IMR-90 (cell line): ENCODE data around the gene C12orf60. TPM values are rescaled to one million over a fixed set of nuclear protein-coding genes. Genes with fewer than 3 reads are reported as not detected.

Experiments
- ATAC-seq: fragments of 200-7000 bp; cut with Tn5 transposase; 2 replicates; pipeline ENCODE4 v1.9.1; 2020; ENCODE audit warnings: low read depth, mild to moderate bottlenecking, moderate library complexity
- BruUV-seq: library from RNA; stranded (reverse); fragments of 400-500 nt; replicated peaks from 2 replicates; lab custom pipeline; 2021; lab: Mats Ljungman, UMichigan
- CTCF ChIA-PET: fragments of 300-600 bp; formaldehyde crosslinking; extraction: SDS; loops from one replicate; lab custom pipeline; 2021; ENCODE audit warnings: antibody characterized with exemption; lab: Yijun Ruan, JAX
- POLR2A ChIA-PET: fragments of 300-600 bp; sonication (Branson Sonifier 250); formaldehyde crosslinking; loops from one replicate; lab custom pipeline; 2022; ENCODE audit warnings: antibody characterized with exemption; ENCODE audit not compliant: unreplicated experiment; lab: Charles Lee
- DNase-seq: peaks from one replicate; pipeline ENCODE4 v3.0.0; 2013
- H2AFZ ChIP-seq: replicated peaks from 2 replicates; pipeline ENCODE3; 2013; ENCODE audit warnings: low read length, mild to moderate bottlenecking; ENCODE audit not compliant: poor library complexity
- H2AK5ac ChIP-seq: 2 replicates; pipeline ENCODE4 v1.6.1; 2013; ENCODE audit warnings: low read depth, low read length, inconsistent platforms
- H2AK9ac ChIP-seq: replicated peaks from 2 replicates; pipeline ENCODE3; 2013; ENCODE audit warnings: mild to moderate bottlenecking, low read depth, low read length, moderate library complexity; ENCODE audit not compliant: poor library complexity
- H2BK120ac ChIP-seq: 2 replicates; pipeline ENCODE4 v1.6.1; 2013; ENCODE audit warnings: low read depth, low read length, inconsistent platforms
- H2BK15ac ChIP-seq: 3 replicates; pipeline ENCODE4 v1.6.1; 2013; ENCODE audit warnings: low read depth, low read length, inconsistent platforms
- H2BK20ac ChIP-seq: 2 replicates; pipeline ENCODE4 v1.6.1; 2013; ENCODE audit warnings: low read depth, mild to moderate bottlenecking, inconsistent platforms, low read length, moderate library complexity
- H2BK5ac ChIP-seq: 2 replicates; pipeline ENCODE4 v1.6.1; 2013; ENCODE audit warnings: mild to moderate bottlenecking, low read depth, low read length, inconsistent platforms; ENCODE audit not compliant: poor library complexity, severe bottlenecking
- H3K14ac ChIP-seq: replicated peaks from 2 replicates; pipeline ENCODE4 v1.6.1; 2013; ENCODE audit warnings: low read depth, low read length, inconsistent platforms
- H3K18ac ChIP-seq: 2 replicates; pipeline ENCODE4 v1.6.1; 2013; ENCODE audit warnings: low read depth, low read length, control low read depth
- H3K23ac ChIP-seq: 2 replicates; pipeline ENCODE4 v1.6.1; 2013; ENCODE audit warnings: low read depth, low read length, inconsistent platforms
- H3K27ac ChIP-seq: 2 replicates; pipeline ENCODE4 v1.5.1; 2013; ENCODE audit warnings: mild to moderate bottlenecking, control low read depth, low read length; ENCODE audit not compliant: insufficient read depth
- H3K27me3 ChIP-seq: 2 replicates; pipeline ENCODE4 v1.6.1; 2013; ENCODE audit warnings: low read length; ENCODE audit not compliant: control insufficient read depth, insufficient read depth
- H3K36me3 ChIP-seq: 2 replicates; pipeline ENCODE4 v1.6.1; 2013; ENCODE audit warnings: low read length, mixed read lengths; ENCODE audit not compliant: control insufficient read depth, insufficient read depth
- H3K4ac ChIP-seq: 2 replicates; pipeline ENCODE4 v1.6.1; 2013; ENCODE audit warnings: low read depth, low read length, inconsistent platforms
- H3K4me1 ChIP-seq: 2 replicates; pipeline ENCODE4 v1.6.1; 2013; ENCODE audit warnings: low read length, mixed read lengths; ENCODE audit not compliant: control insufficient read depth, insufficient read depth
- H3K4me2 ChIP-seq: 2 replicates; pipeline ENCODE4 v1.6.1; 2013; ENCODE audit warnings: low read depth, mild to moderate bottlenecking, control low read depth, low read length, moderate library complexity
- H3K4me3 ChIP-seq: 2 replicates; pipeline ENCODE4 v1.5.1; 2013; ENCODE audit warnings: low read depth, mild to moderate bottlenecking, control low read depth, low read length, moderate library complexity; ENCODE audit not compliant: insufficient read depth
- H3K56ac ChIP-seq: 2 replicates; pipeline ENCODE4 v1.6.1; 2013; ENCODE audit warnings: low read length, inconsistent platforms; ENCODE audit not compliant: insufficient read depth; ENCODE audit errors: extremely low read depth
- H3K79me1 ChIP-seq, 2 experiments: 2 replicates each; pipeline ENCODE4 v1.6.1; 2013; ENCODE audit warnings: low read length in 2 of 2, inconsistent platforms in 1 of 2, low read depth in 1 of 2
- H3K9ac ChIP-seq: 2 replicates; pipeline ENCODE4 v1.6.1; 2013; ENCODE audit warnings: low read depth, low read length, control low read depth
- H3K9me1 ChIP-seq: 2 replicates; pipeline ENCODE4 v1.6.1; 2013; ENCODE audit warnings: low read length, inconsistent platforms; ENCODE audit not compliant: insufficient read depth
- H3K9me3 ChIP-seq: 2 replicates; pipeline ENCODE4 v1.6.1; 2013; ENCODE audit warnings: low read length; ENCODE audit not compliant: control insufficient read depth, insufficient read depth
- H4K20me1 ChIP-seq: 2 replicates; pipeline ENCODE4 v1.6.1; 2013; ENCODE audit warnings: low read length, inconsistent platforms; ENCODE audit not compliant: insufficient read depth
- H4K5ac ChIP-seq: 2 replicates; pipeline ENCODE4 v1.6.1; 2013; ENCODE audit warnings: mild to moderate bottlenecking, low read depth, low read length, control low read depth
- H4K8ac ChIP-seq, 2 experiments: 2 replicates each; pipeline ENCODE4 v1.6.1; 2013; ENCODE audit warnings: low read depth in 2 of 2, low read length in 2 of 2, control low read depth in 1 of 2, inconsistent platforms in 1 of 2
- H4K91ac ChIP-seq: 2 replicates; pipeline ENCODE4 v1.6.1; 2013; ENCODE audit warnings: low read depth, low read length, inconsistent platforms; ENCODE audit not compliant: insufficient read depth
- CEBPB ChIP-seq: IDR thresholded peaks from 2 replicates; pipeline ENCODE4 v1.6.1; 2012; ENCODE audit warnings: low read depth, low read length, improper control_type of control experiment
- FOS ChIP-seq: fragments of 150-350 bp; IDR thresholded peaks from 2 replicates; pipeline ENCODE4 v1.6.1; 2016; ENCODE audit warnings: low read depth, low read length
- POLR2A ChIP-seq: IDR thresholded peaks from 2 replicates; pipeline ENCODE4 v1.6.1; 2012; ENCODE audit warnings: mild to moderate bottlenecking, low read depth, low read length
- WGBS, 2 experiments: methylation state at CpG; one replicate each; pipeline versions ENCODE4 v1.1.5 to v1.1.7; 2013; ENCODE audit warnings: missing lambda C conversion rate in 2 of 2; ENCODE audit not compliant: insufficient read length in 1 of 2; ENCODE audit errors: extremely low coverage in 2 of 2; 5-methylcytosine and 5-hydroxymethylcytosine counted together
- dilution Hi-C: fragments of 300-500 bp; cut with HindIII; formaldehyde crosslinking; loops from one replicate; pipeline ENCODE4 v1.14.3; 2018; ENCODE audit warnings: low sequenced_read_pairs; ENCODE audit not compliant: unreplicated experiment
- in situ Hi-C: fragments of 300-500 bp; cut with MboI; formaldehyde crosslinking; loops from 3 replicates; pipeline ENCODE4 v1.14.3; 2019; ENCODE audit warnings: low sequenced_read_pairs, inconsistent platforms, mixed read lengths
- intact Hi-C: fragments of 100-400 bp; cut with micrococcal nuclease; formaldehyde crosslinking; loops from 2 replicates; pipeline ENCODE4 v1.10.0; 2022
- polyA plus RNA-seq, 3 experiments: library from polyadenylated mRNA; depleted of rRNA; stranded (reverse); fragments of >200 nt; gene quantifications; 2 replicates each; pipeline ENCODE4 v1.2.3, GENCODE V29; 2012; ENCODE audit warnings: low replicate concordance in 1 of 3
- total RNA-seq: library from RNA; depleted of rRNA; stranded (reverse); fragments of >200 nt; gene quantifications from 2 replicates; pipeline ENCODE4 v1.2.3, GENCODE V29; 2012
- TF ChIP-seq, protein P1 (sequence below): fragments of 150-350 bp; IDR thresholded peaks from 2 replicates; pipeline ENCODE4 v1.6.1; 2017; ENCODE audit warnings: mild to moderate bottlenecking, antibody characterized with exemption, low read length, low read depth

C12orf60 gene
- total and polyA plus RNA-seq, 2 of the 4 experiments (the other 2 are of a cell fraction) = 1.1 TPM

DNA sequence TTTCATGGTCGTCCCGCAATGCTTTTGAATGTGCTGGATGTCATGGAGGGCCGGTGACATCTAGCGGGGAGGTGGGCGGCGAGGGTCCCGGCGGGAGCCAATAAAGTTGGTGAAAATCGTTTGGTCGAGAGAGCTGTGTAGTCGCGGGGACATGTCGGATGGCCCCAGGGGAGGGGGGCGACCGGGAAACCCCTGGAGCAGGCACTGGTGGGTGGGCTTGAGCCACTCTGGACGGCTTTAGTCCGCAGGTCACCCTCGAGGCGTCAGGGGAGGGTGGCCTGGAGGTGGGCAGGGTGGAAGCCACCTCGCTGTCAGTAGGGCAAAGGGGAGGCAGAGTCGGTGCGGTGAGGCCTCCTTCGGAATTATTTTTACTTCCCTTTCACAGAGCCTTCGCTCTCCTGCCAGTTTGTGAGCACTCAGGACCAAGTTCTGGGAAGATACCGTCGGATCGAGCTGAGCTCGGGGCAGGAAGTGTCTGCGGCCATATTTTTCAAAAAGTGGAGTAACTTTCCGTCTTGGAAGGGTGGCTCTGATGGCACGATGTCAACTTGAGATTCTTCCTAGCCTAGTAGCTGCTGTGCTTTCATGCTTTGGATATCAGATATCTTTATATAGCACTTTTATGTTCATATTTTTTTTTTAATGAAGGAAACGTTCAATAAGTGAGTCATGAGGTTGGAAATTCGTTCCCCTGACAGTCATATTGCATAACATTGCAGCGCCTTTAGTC is 28.4 kb upstream of the C12orf60 start:
- peaks cover 3 to 35% of the 10 kb centered on the region in 2 experiments; a peak in 2 of 4 replicates for H3K79me1 ChIP-seq
- intact Hi-C loops = loop anchor here (1.0 to 10.0 kb wide), 4 partner anchors 28 to 1570 kb away; partner anchors contain the start of genes C12orf60, MGST1 and WBP11

More for the DNA sequence above, 28.4 kb upstream of the C12orf60 start:
- H3K4me2 ChIP-seq = peak overlapping the region; percentile 76
- peak overlapping the region; percentile 65 for H3K56ac ChIP-seq
- H3K23ac ChIP-seq = peak overlapping the region; percentile 85
- dilution Hi-C loops (no loop called here), in situ Hi-C loops (loop anchor here (5.0 to 25.0 kb wide), 3 partner anchors 388 to 1112 kb away; partner anchors contain the start of gene STRAP)
- peak overlapping the region; percentile 45; the same call in 1 of the 3 replicates for H2BK15ac ChIP-seq
- H3K36me3 ChIP-seq = no peaks in the 10 kb centered on the region
- peak; percentile 65 for DNase-seq
- H4K8ac ChIP-seq = peak overlapping the region; percentile 85 to 87
- H3K4me3 ChIP-seq = peak overlapping the region; percentile 92
- no TSS peak for BruUV-seq
- peak overlapping the region; percentile 56 for H2BK120ac ChIP-seq
- peak overlapping the region; percentile 89 for H3K14ac ChIP-seq
- peak; percentile 32; the same call in 1 of the 2 replicates for TF ChIP-seq FOS
- TF ChIP-seq, protein P1, sequence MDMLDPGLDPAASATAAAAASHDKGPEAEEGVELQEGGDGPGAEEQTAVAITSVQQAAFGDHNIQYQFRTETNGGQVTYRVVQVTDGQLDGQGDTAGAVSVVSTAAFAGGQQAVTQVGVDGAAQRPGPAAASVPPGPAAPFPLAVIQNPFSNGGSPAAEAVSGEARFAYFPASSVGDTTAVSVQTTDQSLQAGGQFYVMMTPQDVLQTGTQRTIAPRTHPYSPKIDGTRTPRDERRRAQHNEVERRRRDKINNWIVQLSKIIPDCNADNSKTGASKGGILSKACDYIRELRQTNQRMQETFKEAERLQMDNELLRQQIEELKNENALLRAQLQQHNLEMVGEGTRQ = no peak
- peak; percentile 88 for TF ChIP-seq CEBPB
- TF ChIP-seq POLR2A = peak; percentile 48
- peak overlapping the region; percentile 86 for H2BK5ac ChIP-seq
- H4K20me1 ChIP-seq = no peaks in the 10 kb centered on the region; the same call in 1 of the 2 replicates
- H2AFZ ChIP-seq = peak overlapping the region; percentile 87
- peak overlapping the region; percentile 91 for H3K9ac ChIP-seq
- H2BK20ac ChIP-seq = peak overlapping the region; percentile 48; the same call in 1 of the 2 replicates
- CTCF ChIA-PET = no interaction called here
- peak; percentile 1 for ATAC-seq
- no peaks in the 10 kb centered on the region for H3K27me3 ChIP-seq
- H3K9me1 ChIP-seq = 0 out of 2 replicates have a peak, but pooled peaks cover 3% of the 10 kb centered on the region
- POLR2A ChIA-PET = interaction anchor here (0.9 kb wide), 1 partner anchor 31 kb away, joined by 3 read pairs; no protein-coding TSS in a partner anchor
- H3K9me3 ChIP-seq = no peaks in the 10 kb centered on the region; the same call in 1 of the 2 replicates
- peak overlapping the region; percentile 33 for H2AK5ac ChIP-seq
- peak overlapping the region; percentile 98 for H3K27ac ChIP-seq
- peak overlapping the region; percentile 85 for H3K4ac ChIP-seq
- peak overlapping the region; percentile 87 for H2AK9ac ChIP-seq
- peaks cover 6% of the 10 kb centered on the region for H3K4me1 ChIP-seq
- 3% methylated on average over 16 of the region's 34 CpGs; no CpG with 5 or more reads in 1 of the 2 experiments for WGBS, 2 experiments
- peak overlapping the region; percentile 60 for H3K18ac ChIP-seq
- H4K5ac ChIP-seq = peak overlapping the region; percentile 58
- H4K91ac ChIP-seq = peak overlapping the region; percentile 73
